Measurements from ENCODE around the gene RALGAPA2. TPM values are rescaled to one million over a fixed set of nuclear protein-coding genes. Genes with fewer than 3 reads are reported as not detected.
A peak's percentile ranks its signal among the peaks of the same experiment; 100 is the strongest.

The RALGAPA2 gene
- total and polyA plus RNA-seq, 2 of the 13 experiments (the other 11 are each of a cell fraction or from before 2014, with no cell fraction given): 13.8 to 17.7 TPM

GRCh38 chr20:20680991-20681508 lies 31.4 kb downstream of the RALGAPA2 start:
- 96% methylated on average over 7 of the region's 7 CpGs for WGBS (ENCODE audit: low lambda C conversion rate)
- Histone ChIP-seq H3K4me2 (ENCODE audit: low read depth, low read length) (no peak overlapping the region), H3K27ac (ENCODE audit: extremely low read length, insufficient read depth, low read length) (no peak overlapping the region), H4K20me1 (ENCODE audit: insufficient read depth, low read length) (peaks cover 14% of the 10 kb centered on the region; the same call in 1 of the 2 replicates), H3K27me3 (ENCODE audit: control insufficient read depth in 1 of 2, insufficient read depth in 2 of 2, low read length in 2 of 2) (no peaks in the 10 kb centered on the region), H3K4me3 (replicated peaks in 1 of 3; ENCODE audit: insufficient read depth in 1 of 3, low read depth in 2 of 3, low read length in 3 of 3) (no peak overlapping the region), H3K36me3 (replicated peaks in 1 of 2; ENCODE audit: control insufficient read depth in 1 of 2, insufficient read depth in 2 of 2, low read length in 2 of 2) (peaks cover 0 to 5% of the 10 kb centered on the region in 2 experiments; a peak in 1 of 5 replicates), H3K79me2 (ENCODE audit: insufficient read depth, low read length) (peaks cover 4% of the 10 kb centered on the region), H3K4me1 (ENCODE audit: insufficient read depth, low read length) (peaks cover 20% of the 10 kb centered on the region), H3K9me3 (ENCODE audit: low read length) (no peaks in the 10 kb centered on the region), H3K9ac (ENCODE audit: insufficient read depth, low read depth, low read length) (no peak overlapping the region), H2AFZ (ENCODE audit: low read length) (no peak overlapping the region)
- FAIRE-seq (peak; percentile 36), ATAC-seq (no peak), DNase-seq (ENCODE audit: low spot score) (no peak)
- BruUV-seq (replicated peaks): no TSS peak
- intact Hi-C loops (cut with micrococcal nuclease; ENCODE audit: unreplicated experiment) (no loop called here), in situ Hi-C loops (cut with HindIII; ENCODE audit: extremely low pct_ligation_motif_present, low pct_unique_long_range_greater_than_20kb) (no loop called here)
- ChIA-PET POLR2A (interaction anchor here (1.6 kb wide), 1 partner anchor 32 kb away, joined by 5 read pairs; the partner anchor contains the start of gene RALGAPA2), CTCF (ENCODE audit: low intra/inter-chr PET ratio, low total read pairs) (no interaction called here)
- TF ChIP-seq THAP7 (CRISPR knock-in tag; IDR thresholded peaks at IDR 0.05) (0 out of 2 replicates have a peak, but pooled peaks have one; percentile 51), SRSF9 (IDR thresholded peaks at IDR 0.05; ENCODE audit: borderline replicate concordance, insufficient read depth, low read depth, low read length, poor library complexity, severe bottlenecking) (no peak), ZBTB20 (CRISPR knock-in tag; IDR thresholded peaks at IDR 0.05; ENCODE audit: borderline replicate concordance, low read depth) (peak; percentile 33; the same call in 1 of the 2 replicates)

- WGBS (ENCODE audit: low lambda C conversion rate): 93% methylated on average over 3 of the region's 3 CpGs
- Histone ChIP-seq H2AFZ (ENCODE audit: low read length) (no peak overlapping the region), H3K4me2 (ENCODE audit: low read depth, low read length) (no peak overlapping the region), H3K27me3 (ENCODE audit: control insufficient read depth in 1 of 2, insufficient read depth in 2 of 2, low read length in 2 of 2) (no peaks in the 10 kb centered on the region), H3K9me3 (ENCODE audit: low read length) (no peaks in the 10 kb centered on the region), H4K20me1 (ENCODE audit: insufficient read depth, low read length) (peaks cover 14% of the 10 kb centered on the region; the same call in 1 of the 2 replicates), H3K27ac (ENCODE audit: extremely low read length, insufficient read depth, low read length) (no peak overlapping the region), H3K9ac (ENCODE audit: insufficient read depth, low read depth, low read length) (no peak overlapping the region), H3K4me1 (ENCODE audit: insufficient read depth, low read length) (peaks cover 8% of the 10 kb centered on the region), H3K36me3 (replicated peaks in 1 of 2; ENCODE audit: control insufficient read depth in 1 of 2, insufficient read depth in 2 of 2, low read length in 2 of 2) (peaks cover 0 to 5% of the 10 kb centered on the region in 2 experiments; a peak in 1 of 5 replicates), H3K79me2 (ENCODE audit: insufficient read depth, low read length) (no peaks in the 10 kb centered on the region), H3K4me3 (replicated peaks in 1 of 3; ENCODE audit: insufficient read depth in 1 of 3, low read depth in 2 of 3, low read length in 3 of 3) (no peak overlapping the region)
- intact Hi-C loops (cut with micrococcal nuclease; ENCODE audit: unreplicated experiment): no loop called here
- in situ Hi-C loops (cut with HindIII; ENCODE audit: extremely low pct_ligation_motif_present, low pct_unique_long_range_greater_than_20kb): no loop called here
- DNase-seq (ENCODE audit: low spot score) (no peak), FAIRE-seq (no peak), ATAC-seq (no peak)
- CTCF ChIA-PET (ENCODE audit: low intra/inter-chr PET ratio, low total read pairs): no interaction called here
- no TSS peak for BruUV-seq (replicated peaks)
- POLR2A ChIA-PET: no interaction called here
- TF ChIP-seq SRF (IDR thresholded peaks at IDR 0.05; ENCODE audit: low read depth, low read length) (no peak), NAIF1 (CRISPR knock-in tag; IDR thresholded peaks at IDR 0.05; ENCODE audit: borderline replicate concordance) (no peak), U2AF1 (optimal IDR thresholded peaks at IDR 0.05; ENCODE audit: low read depth, low read length) (no peak), ZNF850 (CRISPR knock-in tag; conservative IDR thresholded peaks at IDR 0.05) (no peak), TGIF2 (CRISPR knock-in tag; IDR thresholded peaks at IDR 0.05) (no peak), ZFP62 (CRISPR knock-in tag; IDR thresholded peaks at IDR 0.05) (no peak), CREB1 (IDR thresholded peaks at IDR 0.05) (no peak), CREB1 (CRISPR knock-in tag; IDR thresholded peaks at IDR 0.05) (no peak), ZNF639 (CRISPR knock-in tag; conservative IDR thresholded peaks at IDR 0.05) (no peak), CBFB (CRISPR knock-in tag; IDR thresholded peaks at IDR 0.05) (no peak), ZNF160 (CRISPR knock-in tag; IDR thresholded peaks at IDR 0.05) (no peak), ZNF562 (CRISPR knock-in tag; IDR thresholded peaks at IDR 0.05; ENCODE audit: borderline replicate concordance) (no peak), ZSCAN29 (CRISPR knock-in tag; conservative IDR thresholded peaks at IDR 0.05) (no peak), ZNF589 (CRISPR knock-in tag; conservative IDR thresholded peaks at IDR 0.05) (no peak), ZNF572 (CRISPR knock-in tag; IDR thresholded peaks at IDR 0.05) (no peak), ARNTL (CRISPR knock-in tag; IDR thresholded peaks at IDR 0.05) (no peak)
These were observed 33.1 kb downstream of the RALGAPA2 start for GRCh38 chr20:20679316-20679715.

Data from HepG2 (cell line).